LNCAP (cell line): ENCODE results near the gene MSI2.

Experiments
- CTCF ChIP-seq: fragments of 450-650 bp; IDR thresholded peaks from 2 replicates; pipeline ENCODE4 v1.5.1; 2017; ENCODE audit warnings: mild to moderate bottlenecking

The MSI2 gene

GRCh38 chr17:57274162-57274561 lies 17.8 kb downstream of the MSI2 start:
- no peak for TF ChIP-seq CTCF

GRCh38 chr17:57275071-57275764 lies 18.9 kb downstream of the MSI2 start:
- TF ChIP-seq CTCF = no peak

GRCh38 chr17:57276621-57277020 lies 20.3 kb downstream of the MSI2 start:
- TF ChIP-seq CTCF = no peak

- TF ChIP-seq CTCF = no peak
Measured at GRCh38 chr17:57277923-57278604, 21.7 kb downstream of the MSI2 start.

GRCh38 chr17:57278740-57279387 lies 22.5 kb downstream of the MSI2 start:
- TF ChIP-seq CTCF = no peak

GRCh38 chr17:57279432-57279831 lies 23.1 kb downstream of the MSI2 start:
- no peak for TF ChIP-seq CTCF

GRCh38 chr17:57281887-57282286 lies 25.6 kb downstream of the MSI2 start:
- no peak for TF ChIP-seq CTCF
